K562 (cell line): ENCODE results near the gene KRI1. TPM values are rescaled to one million over a fixed set of nuclear protein-coding genes. Genes with fewer than 3 reads are reported as not detected.

ENCODE experiments used
- ATAC-seq: fragments of 200-7000 bp; cut with Tn5 transposase; 3 replicates; pipeline ENCODE4 v1.9.1; 2020; ENCODE audit warnings: moderate library complexity
- BruUV-seq: library from RNA; stranded (reverse); fragments of 400-500 nt; replicated peaks from 2 replicates; lab custom pipeline; 2021; lab: Mats Ljungman, UMichigan
- CTCF ChIA-PET: fragments of 300-600 bp; formaldehyde crosslinking; extraction: SDS; loops from one replicate; lab custom pipeline; 2021; ENCODE audit warnings: low intra/inter-chr PET ratio; lab: Yijun Ruan, JAX
- POLR2A ChIA-PET: fragments of 300-600, 350-650 bp; sonication (Branson Sonifier 250); formaldehyde crosslinking; extraction: SDS; loops from one replicate; lab custom pipeline; 2021; ENCODE audit warnings: antibody characterized with exemption, inconsistent platforms; lab: Yijun Ruan, JAX
- DNase-seq, 4 experiments: peaks; one replicate each; pipeline versions ENCODE4 v3.0.0 to v3.0.0-alpha.2; 2011 to 2018; ENCODE audit warnings: low spot score in 3 of 4, mixed read lengths in 3 of 4; ENCODE audit errors: extremely low read depth in 1 of 4
- FAIRE-seq: peaks from 2 replicates; lab custom pipeline; 2011; peaks lifted over from hg19 to GRCh38; lab: Jason Lieb, UNC
- H2AFZ ChIP-seq: 2 replicates; pipeline ENCODE4 v1.6.0; 2011; ENCODE audit warnings: low read depth, low read length, control low read depth, inconsistent platforms
- H3K27ac ChIP-seq: fragments of 200-600 bp; 3 replicates; pipeline ENCODE4 v1.8.0; 2011; ENCODE audit warnings: low read depth, mild to moderate bottlenecking, control low read depth, inconsistent platforms, low read length, moderate library complexity, mixed read lengths; ENCODE audit errors: extremely low read depth
- H3K27me3 ChIP-seq, 2 experiments: fragments of 300-600 bp in 1 of 2; 2 replicates in 1 of 2; 3 replicates in 1 of 2; pipeline versions ENCODE4 v1.6.0 to v1.8.0; 2011; ENCODE audit warnings: inconsistent platforms in 2 of 2, low read length in 2 of 2, mild to moderate bottlenecking in 1 of 2, mixed read lengths in 1 of 2, moderate library complexity in 1 of 2; ENCODE audit not compliant: control insufficient read depth in 2 of 2, insufficient read depth in 2 of 2
- H3K36me3 ChIP-seq: fragments of 300-600 bp; 3 replicates; pipeline ENCODE4 v1.8.0; 2011; ENCODE audit warnings: mild to moderate bottlenecking, low read length, inconsistent platforms; ENCODE audit not compliant: control insufficient read depth, insufficient read depth
- H3K4me1 ChIP-seq, 2 experiments: fragments of 200-600 bp in 1 of 2; replicated peaks in 1 of 2; 2 replicates in 1 of 2; 3 replicates in 1 of 2; pipeline versions ENCODE4 v1.5.1 to v1.8.0; 2011; ENCODE audit warnings: inconsistent platforms in 2 of 2, low read length in 2 of 2, mild to moderate bottlenecking in 1 of 2, mixed read lengths in 1 of 2, moderate library complexity in 1 of 2; ENCODE audit not compliant: control insufficient read depth in 2 of 2, insufficient read depth in 2 of 2
- H3K4me2 ChIP-seq: 2 replicates; pipeline ENCODE4 v1.6.1; 2011; ENCODE audit warnings: low read length, control low read depth, inconsistent platforms, mixed read lengths; ENCODE audit not compliant: insufficient read depth
- H3K4me3 ChIP-seq: fragments of 200-600 bp; sonication (generic), shearing (Covaris generic); 2 replicates; pipeline ENCODE4 v1.5.1; 2016; ENCODE audit warnings: control low read depth, inconsistent platforms
- H3K79me2 ChIP-seq: fragments of 200-600 bp; 3 replicates; pipeline ENCODE4 v1.8.0; 2011; ENCODE audit warnings: low read length, inconsistent platforms; ENCODE audit not compliant: control insufficient read depth, insufficient read depth
- H3K9ac ChIP-seq, 2 experiments: 2 replicates each; pipeline versions ENCODE4 v1.6.0 to v1.6.1; 2011; ENCODE audit warnings: low read depth in 2 of 2, low read length in 2 of 2, control low read depth in 1 of 2, inconsistent platforms in 1 of 2, mild to moderate bottlenecking in 1 of 2, mixed read lengths in 1 of 2; ENCODE audit not compliant: insufficient read depth in 1 of 2
- H3K9me1 ChIP-seq: one replicate; pipeline ENCODE4 v1.6.0; 2011; ENCODE audit warnings: inconsistent platforms, mild to moderate bottlenecking, low read length, moderate library complexity; ENCODE audit not compliant: control insufficient read depth, insufficient read depth
- H3K9me3 ChIP-seq: replicated peaks from 2 replicates; pipeline ENCODE4 v1.5.1; 2011; ENCODE audit warnings: low read depth, low read length, inconsistent platforms; ENCODE audit not compliant: control insufficient read depth, insufficient read depth
- H4K20me1 ChIP-seq: replicated peaks from 2 replicates; pipeline ENCODE4 v1.6.1; 2011; ENCODE audit warnings: low read length, inconsistent platforms, mixed read lengths; ENCODE audit not compliant: control insufficient read depth, insufficient read depth
- ATF1 ChIP-seq, 2 experiments: fragments of 450-650 bp in 1 of 2; IDR thresholded peaks; 2 replicates each; pipeline ENCODE4 v1.6.1; 2016; ENCODE audit warnings: missing compliant biosample characterization in 1 of 2, missing genetic modification characterization in 1 of 2
- FOXA1 ChIP-seq: fragments of 450-650 bp; IDR thresholded peaks from 2 replicates; pipeline ENCODE4 v1.6.1; 2016; ENCODE audit warnings: mild to moderate bottlenecking, borderline replicate concordance
- HDAC2 ChIP-seq: fragments of 450-650 bp; IDR thresholded peaks from 2 replicates; pipeline ENCODE4 v1.6.1; 2016; ENCODE audit warnings: mild to moderate bottlenecking
- HEY1 ChIP-seq: fragments of 250-450 bp; sonication (Bioruptor Pico); IDR thresholded peaks from 2 replicates; pipeline ENCODE4 v1.5.0; 2020; ENCODE audit warnings: mild to moderate bottlenecking, moderate library complexity, borderline replicate concordance
- MEF2A ChIP-seq: IDR thresholded peaks from 2 replicates; pipeline ENCODE4 v1.6.1; 2011; ENCODE audit warnings: low read depth, mild to moderate bottlenecking, low read length, moderate library complexity; ENCODE audit not compliant: control insufficient read depth
- PRDM10 ChIP-seq: fragments of 450-650 bp; IDR thresholded peaks from 2 replicates; pipeline ENCODE4 v1.6.1; 2018; ENCODE audit not compliant: partially characterized antibody
- RCOR1 ChIP-seq, 2 experiments: IDR thresholded peaks; 2 replicates each; pipeline ENCODE4 v1.6.1; 2012; ENCODE audit warnings: low read depth in 2 of 2, low read length in 2 of 2, borderline replicate concordance in 1 of 2, improper control_type of control experiment in 1 of 2
- RNF219 ChIP-seq: fragments of 250-450 bp; sonication (Bioruptor Pico); IDR thresholded peaks from 2 replicates; pipeline ENCODE4 v1.5.0; 2022; ENCODE audit warnings: mild to moderate bottlenecking
- USF2 ChIP-seq: sonication (generic); formaldehyde crosslinking; IDR thresholded peaks from 2 replicates; pipeline ENCODE4 v1.5.0; 2020; ENCODE audit warnings: missing genetic modification reagents
- ZNF121 ChIP-seq: sonication (generic); formaldehyde crosslinking; conservative IDR thresholded peaks from 2 replicates; pipeline ENCODE4 v1.8.0; 2022; ENCODE audit warnings: missing genetic modification reagents
- ZNF133 ChIP-seq: fragments of 250-450 bp; sonication (Bioruptor Pico); IDR thresholded peaks from 2 replicates; pipeline ENCODE4 v1.4.0; 2020; ENCODE audit warnings: mild to moderate bottlenecking
- WGBS: fragments of 100-300 bp; shearing (Covaris generic); methylation state at CpG from one replicate; pipeline ENCODE4 v1.1.6; 2016; ENCODE audit warnings: low coverage, mixed read lengths; ENCODE audit not compliant: insufficient coverage; ENCODE audit errors: missing lambda C conversion rate; 5-methylcytosine and 5-hydroxymethylcytosine counted together
- in situ Hi-C: fragments of 300-500 bp; cut with MboI; formaldehyde crosslinking; loops from 4 replicates; pipeline ENCODE4 v1.15.0; 2018; ENCODE audit warnings: inconsistent platforms, mixed read lengths
- intact Hi-C: fragments of 100-400 bp; cut with micrococcal nuclease; formaldehyde crosslinking; loops from 2 replicates; pipeline ENCODE4 v1.14.2; 2022
- polyA plus RNA-seq, 8 experiments: library from polyadenylated mRNA; depleted of rRNA in 4 of 8; stranded (reverse) in 5 of 8; unstranded in 3 of 8; fragments of >200 nt; fragmentation: Nextera tagmentation in 2 of 8; fragmentation: Illumina TruSeq in 1 of 8; extraction: Ambion mirVana in 2 of 8; extraction: Trizol in 1 of 8; gene quantifications; 2 replicates each; pipeline versions ENCODE4 v1.2.1 to v1.2.3, GENCODE V29; 2011 to 2014; ENCODE audit warnings: inconsistent platforms in 1 of 8, missing spikeins in 1 of 8
- total RNA-seq, 7 experiments: library from RNA; depleted of rRNA in 6 of 7; stranded (reverse); fragments of >200 nt in 6 of 7; fragmentation: Illumina TruSeq in 2 of 7; extraction: Trizol in 2 of 7; gene quantifications; 2 replicates each; pipeline versions ENCODE4 v1.2.1 to v1.2.3, GENCODE V29; 2011 to 2021; ENCODE audit warnings: low replicate concordance in 1 of 7

The KRI1 gene
- total and polyA plus RNA-seq, 9 of the 15 experiments (the other 6 are each of a cell fraction or from before 2014, with no cell fraction given), result 1.1 to 50.7 (median 24.7) TPM

GRCh38 chr19:10577951-10578350 lies 12.1 kb upstream of the KRI1 start (continued):
- TF ChIP-seq USF2, result no peak
- no peak for TF ChIP-seq ATF1 (CRISPR knock-in tag; IDR thresholded peaks at IDR 0.05)
- TF ChIP-seq ATF1 (tag; IDR thresholded peaks at IDR 0.05), result no peak
- TF ChIP-seq RNF219 (CRISPR knock-in tag), result no peak
- TF ChIP-seq FOXA1, result no peak

- WGBS, result 52% methylated on average over 6 of the region's 6 CpGs
- CTCF ChIA-PET, result interaction anchor here (0.6 kb wide), 1 partner anchor 124 kb away, joined by 3 read pairs; no protein-coding TSS in a partner anchor
- DNase-seq, result no peak
- Histone ChIP-seq H3K9ac (no peak overlapping the region), H3K79me2 (no peaks in the 10 kb centered on the region), H3K4me2 (no peak overlapping the region), H3K27me3 (no peaks in the 10 kb centered on the region), H3K36me3 (no peaks in the 10 kb centered on the region), H2AFZ (no peak overlapping the region), H3K27ac (no peak overlapping the region), H3K9me3 (no peaks in the 10 kb centered on the region), H3K4me3 (no peak overlapping the region), H3K9me1 (no peaks in the 10 kb centered on the region), H3K4me1 (peaks cover 6 to 16% of the 10 kb centered on the region in 2 experiments; a peak in 4 of 5 replicates), H4K20me1 (no peaks in the 10 kb centered on the region)
- BruUV-seq, result no TSS peak
- ATAC-seq, result no peak
- in situ Hi-C loops (no loop called here), intact Hi-C loops (no loop called here)
- POLR2A ChIA-PET, result interaction anchor here (0.6 to 0.7 kb wide), 2 partner anchors 52 to 663 kb away, joined by 3 read pairs; no protein-coding TSS in a partner anchor
- FAIRE-seq, result no peak
- TF ChIP-seq HDAC2 (peak; percentile 83; the same call in 1 of the 2 replicates), RCOR1 (IDR thresholded peaks at IDR 0.05; ENCODE audit: borderline replicate concordance in 1 of 2, low read depth in 2 of 2, low read length in 2 of 2) (peak in 1 of 2 experiments; percentile 71; a peak in 3 of 4 replicates), ZNF133 (CRISPR knock-in tag) (no peak), PRDM10 (peak; percentile 89), ZNF121 (CRISPR knock-in tag) (peak; percentile 99), HEY1 (CRISPR knock-in tag) (no peak), MEF2A (no peak)
Measured at GRCh38 chr19:10575011-10575716, 9.4 kb upstream of the KRI1 start.
